ENCODE data around the gene SPTBN4.

- TF ChIP-seq CTCF (conservative IDR thresholded peaks at IDR 0.05; ENCODE audit: low read depth, low read length) = no peak
- no peak for TF ChIP-seq EZH2 (IDR thresholded peaks at IDR 0.05; ENCODE audit: low read length, unreplicated experiment)
- TF ChIP-seq EZH2phosphoT487 (IDR thresholded peaks at IDR 0.05; ENCODE audit: borderline replicate concordance, low read length) = no peak
Observed at GRCh38 chr19:40616178-40616577, 149.4 kb downstream of the SPTBN4 start.
